Chondrocyte (in vitro differentiated cells): ENCODE measurements around the gene FSTL5. TPM values are rescaled to one million over a fixed set of nuclear protein-coding genes. Genes with fewer than 3 reads are reported as not detected.

Experiments used
- DNase-seq: peaks from one replicate; pipeline ENCODE4 v3.0.0; 2021; ENCODE audit warnings: mixed read lengths, low spot score
- H3K27ac Mint-ChIP-seq: one replicate; pipeline ENCODE4 v1.8.0; 2021; ENCODE audit warnings: mild to moderate bottlenecking, moderate library complexity, mixed read lengths; ENCODE audit not compliant: unreplicated experiment
- H3K27me3 Mint-ChIP-seq: 2 replicates; pipeline ENCODE4 v1.8.0; 2021; ENCODE audit warnings: low read depth, mixed read lengths
- H3K36me3 Mint-ChIP-seq: 2 replicates; pipeline ENCODE4 v1.8.0; 2021; ENCODE audit warnings: low read depth, mixed read lengths
- H3K4me1 Mint-ChIP-seq: 2 replicates; pipeline ENCODE4 v1.8.0; 2021; ENCODE audit warnings: low read depth, mild to moderate bottlenecking, mixed read lengths
- H3K4me3 Mint-ChIP-seq: one replicate; pipeline ENCODE4 v1.8.0; 2021; ENCODE audit warnings: mild to moderate bottlenecking, moderate library complexity, mixed read lengths; ENCODE audit not compliant: unreplicated experiment
- H3K9me3 Mint-ChIP-seq: 2 replicates; pipeline ENCODE4 v1.8.0; 2021; ENCODE audit warnings: low read depth, mixed read lengths
- total RNA-seq: library from RNA; stranded (reverse); gene quantifications from 3 replicates; pipeline ENCODE4 v1.2.1, GENCODE V29; 2021
- TF ChIP-seq, protein P1 (sequence below): fragments of 200-600 bp; sonication (generic); IDR thresholded peaks from 2 replicates; pipeline ENCODE4 v1.5.0; 2021; ENCODE audit warnings: antibody characterized with exemption, mild to moderate bottlenecking, moderate library complexity

FSTL5 gene
- total RNA-seq, 1 donor from 2014 or later, result not detected

DNA sequence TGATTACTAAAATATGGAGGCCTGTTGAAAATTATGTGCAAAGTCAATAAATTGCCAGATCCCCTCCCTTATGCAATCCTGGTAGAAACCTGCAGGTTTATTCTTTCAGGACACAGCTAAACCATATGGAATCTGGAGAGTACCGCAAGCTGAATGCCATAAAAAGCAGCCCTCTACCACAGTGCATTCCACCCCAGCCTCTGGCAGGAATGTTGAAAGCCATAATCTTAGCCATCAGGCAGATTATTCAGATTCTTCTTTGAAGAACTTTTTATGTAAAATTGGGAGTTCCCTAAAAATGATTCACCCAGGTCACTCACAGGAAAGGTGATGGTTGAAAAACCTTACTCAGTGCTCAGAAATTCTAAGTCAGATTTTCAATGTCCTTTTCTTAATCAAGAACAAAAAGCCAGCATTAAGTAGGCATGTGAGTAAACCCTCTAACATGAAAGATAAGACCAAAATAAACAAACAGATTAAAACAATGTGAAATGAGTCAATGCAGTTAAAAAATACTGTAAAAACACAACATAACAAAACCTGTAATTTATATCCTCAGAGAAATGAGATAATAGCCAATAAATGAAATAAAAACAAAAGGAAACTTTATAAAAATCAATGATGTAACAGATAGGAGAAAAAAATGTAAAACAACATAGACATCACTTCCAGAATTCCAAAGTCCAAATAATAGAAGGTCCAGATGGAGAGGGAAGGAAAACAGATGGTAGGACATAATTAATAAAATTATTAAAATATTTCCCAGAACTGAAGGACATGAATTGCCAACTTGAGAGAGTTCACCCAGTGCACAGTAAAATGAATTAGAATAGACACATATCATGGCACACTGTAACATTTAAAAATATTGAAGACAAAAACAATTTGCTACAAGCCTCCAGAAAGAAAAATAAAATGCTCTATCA is 226.9 kb downstream of the FSTL5 start:
- Mint-ChIP-seq H3K27ac (no peak overlapping the region), H3K27me3 (peaks cover 6% of the 10 kb centered on the region), H3K4me3 (no peak overlapping the region), H3K9me3 (peaks cover 3% of the 10 kb centered on the region), H3K4me1 (no peaks in the 10 kb centered on the region), H3K36me3 (no peaks in the 10 kb centered on the region)
- no peak for DNase-seq
- TF ChIP-seq, protein P1, sequence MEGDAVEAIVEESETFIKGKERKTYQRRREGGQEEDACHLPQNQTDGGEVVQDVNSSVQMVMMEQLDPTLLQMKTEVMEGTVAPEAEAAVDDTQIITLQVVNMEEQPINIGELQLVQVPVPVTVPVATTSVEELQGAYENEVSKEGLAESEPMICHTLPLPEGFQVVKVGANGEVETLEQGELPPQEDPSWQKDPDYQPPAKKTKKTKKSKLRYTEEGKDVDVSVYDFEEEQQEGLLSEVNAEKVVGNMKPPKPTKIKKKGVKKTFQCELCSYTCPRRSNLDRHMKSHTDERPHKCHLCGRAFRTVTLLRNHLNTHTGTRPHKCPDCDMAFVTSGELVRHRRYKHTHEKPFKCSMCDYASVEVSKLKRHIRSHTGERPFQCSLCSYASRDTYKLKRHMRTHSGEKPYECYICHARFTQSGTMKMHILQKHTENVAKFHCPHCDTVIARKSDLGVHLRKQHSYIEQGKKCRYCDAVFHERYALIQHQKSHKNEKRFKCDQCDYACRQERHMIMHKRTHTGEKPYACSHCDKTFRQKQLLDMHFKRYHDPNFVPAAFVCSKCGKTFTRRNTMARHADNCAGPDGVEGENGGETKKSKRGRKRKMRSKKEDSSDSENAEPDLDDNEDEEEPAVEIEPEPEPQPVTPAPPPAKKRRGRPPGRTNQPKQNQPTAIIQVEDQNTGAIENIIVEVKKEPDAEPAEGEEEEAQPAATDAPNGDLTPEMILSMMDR, result no peak

DNA sequence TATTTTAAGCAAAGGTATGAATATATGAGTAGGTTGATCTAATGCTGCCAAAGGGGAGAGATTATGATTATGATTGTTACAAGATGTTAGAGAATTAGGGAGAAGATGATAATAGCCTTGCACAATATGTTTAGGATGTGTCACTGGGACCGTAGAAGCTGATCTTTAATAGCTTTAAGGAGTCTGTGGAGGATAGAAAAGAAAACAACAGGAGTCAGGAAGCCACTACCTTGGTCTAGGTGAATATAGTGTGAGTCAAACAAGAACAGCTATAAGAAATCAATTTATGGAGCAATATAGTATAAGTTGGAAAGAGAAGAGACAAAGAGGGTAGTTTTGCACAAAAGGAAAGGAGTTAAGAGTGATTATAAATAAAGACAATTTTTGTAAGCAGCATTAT is 232.7 kb downstream of the FSTL5 start:
- peaks cover 8% of the 10 kb centered on the region for H3K27me3 Mint-ChIP-seq
- no peaks in the 10 kb centered on the region for H3K36me3 Mint-ChIP-seq
- H3K4me1 Mint-ChIP-seq, result no peaks in the 10 kb centered on the region
- no peak overlapping the region for H3K27ac Mint-ChIP-seq
- DNase-seq, result no peak
- H3K9me3 Mint-ChIP-seq, result no peaks in the 10 kb centered on the region
- H3K4me3 Mint-ChIP-seq, result no peak overlapping the region
- TF ChIP-seq, protein P1, result no peak

DNA sequence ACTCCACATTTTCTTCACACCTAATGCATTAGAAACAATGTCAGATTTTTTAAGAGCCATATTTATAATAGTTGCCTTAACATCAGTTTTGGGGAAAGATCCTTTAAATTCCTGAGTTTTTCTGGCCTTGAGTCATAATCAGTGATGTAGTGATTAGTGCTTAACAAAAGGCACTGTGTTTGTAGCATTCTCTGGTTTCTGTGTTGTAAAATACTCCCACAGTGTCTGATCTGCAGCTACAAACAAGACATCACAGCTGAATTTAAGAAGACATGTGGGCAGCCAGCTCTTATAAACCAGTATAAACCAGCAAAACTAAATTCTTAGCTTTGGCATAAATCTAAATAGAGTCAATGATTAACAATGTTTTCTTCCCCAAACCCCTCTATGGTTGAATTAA is 233.8 kb downstream of the FSTL5 start:
- DNase-seq, result no peak

DNA sequence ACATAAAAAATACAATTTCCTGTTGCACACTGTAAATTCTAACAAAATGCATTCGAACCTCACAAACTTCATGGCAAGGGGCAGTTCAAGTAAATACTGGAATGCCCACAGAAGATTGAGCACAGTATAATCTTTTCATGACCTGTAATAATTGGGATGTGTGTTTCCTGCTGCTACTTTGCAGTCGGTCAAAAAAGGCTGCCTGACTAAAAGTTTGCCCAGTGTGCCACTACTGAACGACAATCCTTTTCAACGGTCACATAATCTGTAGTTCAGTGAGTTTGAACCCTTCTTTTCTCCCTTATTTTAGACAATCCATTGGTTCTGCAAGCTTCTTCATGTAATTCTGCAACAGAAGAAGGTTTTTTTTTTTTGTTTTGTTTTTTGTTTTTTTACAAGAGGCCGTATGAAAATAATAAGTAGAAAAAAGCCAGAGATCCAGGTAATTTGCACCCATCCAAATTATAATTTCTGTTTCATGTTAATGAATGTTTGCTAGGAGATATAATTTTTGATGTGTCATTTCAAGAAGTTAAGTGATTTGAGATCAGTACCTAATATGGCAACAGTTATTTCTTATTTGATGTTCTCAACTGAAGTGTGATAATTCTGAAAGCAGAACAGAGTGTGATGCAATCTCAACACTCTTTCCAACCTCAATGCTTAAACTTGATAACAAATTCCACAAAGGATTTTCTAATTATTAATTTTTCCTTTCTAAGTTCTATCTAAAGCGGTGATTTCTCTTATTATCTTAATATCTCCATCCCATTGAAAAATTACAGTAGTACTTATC is 237.6 kb downstream of the FSTL5 start:
- Mint-ChIP-seq H3K9me3 (no peaks in the 10 kb centered on the region), H3K27ac (no peak overlapping the region), H3K27me3 (peaks cover 3% of the 10 kb centered on the region), H3K4me3 (no peak overlapping the region), H3K4me1 (no peaks in the 10 kb centered on the region), H3K36me3 (no peaks in the 10 kb centered on the region)
- TF ChIP-seq, protein P1, result no peak
- no peak for DNase-seq

More for the DNA sequence above, 233.8 kb downstream of the FSTL5 start:
- Mint-ChIP-seq H3K27me3 (peaks cover 5% of the 10 kb centered on the region), H3K27ac (no peak overlapping the region), H3K4me3 (no peak overlapping the region), H3K9me3 (no peaks in the 10 kb centered on the region), H3K4me1 (no peaks in the 10 kb centered on the region), H3K36me3 (no peaks in the 10 kb centered on the region)
- TF ChIP-seq, protein P1, result no peak

DNA sequence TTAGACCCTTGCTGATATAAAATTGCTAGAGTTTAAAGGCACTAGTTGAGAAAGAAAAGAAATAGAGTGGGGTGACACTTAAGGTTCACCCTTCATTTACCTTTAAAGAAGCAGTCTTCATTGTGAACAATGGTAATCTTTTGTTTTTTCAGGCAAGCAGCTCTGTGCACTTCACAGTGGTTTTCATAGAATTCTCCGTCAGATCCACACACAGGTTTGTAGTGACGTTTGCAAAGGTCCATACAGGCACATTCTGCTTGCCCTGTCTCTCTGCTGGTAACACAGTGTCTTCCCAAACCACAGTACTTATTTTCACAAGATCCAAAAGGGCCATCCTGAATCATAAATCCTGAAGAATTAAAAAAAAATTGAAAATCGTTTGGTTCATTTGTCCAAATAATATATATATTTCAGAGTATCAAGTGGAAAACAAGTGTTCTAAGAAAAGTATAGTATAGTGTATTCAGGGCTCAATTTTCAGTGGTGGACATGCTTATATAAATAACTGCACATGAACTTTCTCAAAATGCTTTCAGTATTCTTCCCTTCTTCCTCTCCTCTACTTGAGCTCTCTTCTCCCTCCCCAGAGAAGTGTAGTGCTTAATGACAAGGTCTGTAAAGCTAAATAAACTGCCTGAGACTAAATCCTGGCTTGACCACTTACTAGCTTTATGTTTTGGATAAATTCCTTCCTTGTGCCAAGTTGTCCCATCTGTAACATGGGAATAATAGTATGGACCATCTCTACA is 243.3 kb downstream of the FSTL5 start:
- no peaks in the 10 kb centered on the region for H3K9me3 Mint-ChIP-seq
- H3K27me3 Mint-ChIP-seq, result peaks cover 5% of the 10 kb centered on the region
- H3K36me3 Mint-ChIP-seq, result no peaks in the 10 kb centered on the region
- TF ChIP-seq, protein P1, result no peak
- no peak overlapping the region for H3K4me3 Mint-ChIP-seq
- H3K27ac Mint-ChIP-seq, result no peak overlapping the region
- H3K4me1 Mint-ChIP-seq, result no peaks in the 10 kb centered on the region
- DNase-seq, result no peak
